Measurements from ENCODE around the gene LDLRAD4. TPM values are rescaled to one million over a fixed set of nuclear protein-coding genes. Genes with fewer than 3 reads are reported as not detected.

LDLRAD4 gene
- total RNA-seq, 4 donors from 2014 or later, result 23.9 to 38.3 (median 27.0) TPM

- DNase-seq (ENCODE audit: low spot score) (no peak), ATAC-seq (ENCODE audit: low FRiP score) (no peak)
- TF ChIP-seq CTCF (IDR thresholded peaks at IDR 0.05), result no peak
These were observed 92.6 kb downstream of the LDLRAD4 start for GRCh38 chr18:13311193-13311592.

DNA sequence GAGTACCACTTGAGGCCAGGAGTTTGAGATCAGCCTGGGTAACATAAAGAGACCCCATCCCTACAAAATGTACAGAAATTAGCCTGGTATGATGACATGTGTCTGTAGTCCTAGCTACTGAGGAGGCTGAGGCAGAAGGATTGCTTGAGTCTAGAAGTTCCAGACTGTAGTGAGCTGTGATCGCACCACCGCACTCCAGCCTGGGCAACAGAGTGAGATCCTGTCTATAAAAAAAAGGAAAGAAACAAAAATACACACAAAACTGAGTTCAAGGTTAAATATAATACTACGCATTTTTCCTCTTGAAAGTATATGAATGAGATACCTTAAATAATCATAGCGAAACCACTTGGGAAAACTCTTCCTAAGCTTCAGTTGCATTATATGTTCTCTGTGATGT lies 94.0 kb downstream of the LDLRAD4 start:
- ATAC-seq (ENCODE audit: low FRiP score) (no peak), DNase-seq (ENCODE audit: low spot score) (no peak)
- no peak for TF ChIP-seq CTCF (IDR thresholded peaks at IDR 0.05)

- DNase-seq (ENCODE audit: low spot score) (no peak), ATAC-seq (ENCODE audit: low FRiP score) (no peak)
- no peak for TF ChIP-seq CTCF (IDR thresholded peaks at IDR 0.05)
These were observed 94.6 kb downstream of the LDLRAD4 start for GRCh38 chr18:13313006-13313686.

- ATAC-seq (ENCODE audit: low FRiP score) (no peak), DNase-seq (ENCODE audit: low spot score) (no peak)
These were observed 96.4 kb downstream of the LDLRAD4 start for GRCh38 chr18:13315000-13315399.

GRCh38 chr18:13316063-13316462 lies 97.5 kb downstream of the LDLRAD4 start:
- ATAC-seq (ENCODE audit: low FRiP score), result no peak
- no peak for TF ChIP-seq CTCF (IDR thresholded peaks at IDR 0.05)
- DNase-seq (ENCODE audit: low spot score), result no peak

More at GRCh38 chr18:13315000-13315399, 96.4 kb downstream of the LDLRAD4 start:
- TF ChIP-seq CTCF (IDR thresholded peaks at IDR 0.05), result no peak

- no peak for DNase-seq (ENCODE audit: low spot score)
- ATAC-seq (ENCODE audit: low FRiP score), result no peak
- no peak for TF ChIP-seq CTCF (IDR thresholded peaks at IDR 0.05)
These were observed 99.2 kb downstream of the LDLRAD4 start for GRCh38 chr18:13317801-13318200.
